Right atrium auricular region (tissue), 2 donors: ENCODE measurements around the gene MTERF4. TPM values are rescaled to one million over a fixed set of nuclear protein-coding genes. Genes with fewer than 3 reads are reported as not detected.
"Not testable (repeated sequence)": the region's sequence is repeated elsewhere in the genome, so short reads cannot be mapped to it uniquely, and the experiment has no call there.

Experiments
- DNase-seq: peaks from one replicate; pipeline ENCODE4 v3.0.0-alpha.2; 2019; ENCODE audit warnings: low spot score
- H3K27ac ChIP-seq, 2 donors: fragments of 200-600 bp; sonication (generic); 1 replicate in 1 of 2; 2 replicates in 1 of 2; pipeline ENCODE4 v1.5.1; 2016 to 2019
- H3K27me3 ChIP-seq, 2 donors: fragments of 200-600 bp; sonication (generic); one replicate each; pipeline versions ENCODE4 v1.5.1 to v1.6.0; 2017 to 2019
- H3K36me3 ChIP-seq: fragments of 200-600 bp; sonication (generic); one replicate; pipeline ENCODE4 v1.5.1; 2016
- H3K4me1 ChIP-seq, 2 donors: fragments of 200-600 bp; sonication (generic); one replicate each; pipeline versions ENCODE4 v1.5.1 to v1.6.0; 2017 to 2019
- H3K4me3 ChIP-seq, 2 donors: fragments of 200-600 bp; sonication (generic); 1 replicate in 1 of 2; 2 replicates in 1 of 2; pipeline ENCODE4 v1.5.1; 2017 to 2019; ENCODE audit warnings: mild to moderate bottlenecking in 1 of 2, moderate library complexity in 1 of 2
- H3K9me3 ChIP-seq, 2 donors: fragments of 200-600 bp; sonication (generic); one replicate each; pipeline ENCODE4 v1.5.1; 2019
- CTCF ChIP-seq, 2 donors: fragments of 200-600 bp; sonication (generic); IDR thresholded peaks; one replicate each; pipeline ENCODE4 v1.5.1; 2019; ENCODE audit warnings: antibody characterized with exemption in 2 of 2
- total RNA-seq, 2 donors: library from RNA; depleted of rRNA; stranded (reverse); fragments of >200 nt; gene quantifications; one replicate each; pipeline ENCODE4 v1.1.0, GENCODE V29; 2016

Gene MTERF4
- total RNA-seq, 2 donors from 2014 or later, result 20.6 to 25.3 TPM

GRCh38 chr2:241095594-241096290, 6.3 kb downstream of the MTERF4 start:
- Histone ChIP-seq H3K4me1 (peaks cover 0 to under 1% of the 10 kb centered on the region in 2 donors), H3K27ac (no peak overlapping the region), H3K27me3 (no peaks in the 10 kb centered on the region), H3K9me3 (no peaks in the 10 kb centered on the region), H3K36me3 (peaks cover 66% of the 10 kb centered on the region), H3K4me3 (no peak overlapping the region)
- no peak for TF ChIP-seq CTCF (IDR thresholded peaks at IDR 0.05)
- no peak for DNase-seq

GRCh38 chr2:241094924-241095420, 7.1 kb downstream of the MTERF4 start:
- Histone ChIP-seq H3K9me3 (no peaks in the 10 kb centered on the region), H3K27ac (no peak overlapping the region), H3K27me3 (no peaks in the 10 kb centered on the region), H3K4me3 (no peak overlapping the region), H3K4me1 (no peaks in the 10 kb centered on the region), H3K36me3 (peaks cover 74% of the 10 kb centered on the region)
- TF ChIP-seq CTCF (IDR thresholded peaks at IDR 0.05), result no peak
- DNase-seq, result no peak

- no peaks in the 10 kb centered on the region for H3K9me3 ChIP-seq
Observed at GRCh38 chr2:241094172-241094571, 7.9 kb downstream of the MTERF4 start.

GRCh38 chr2:241093133-241093781, 8.8 kb downstream of the MTERF4 start:
- DNase-seq, H3K27ac ChIP-seq, H3K9me3 ChIP-seq, H3K4me3 ChIP-seq, H3K4me1 ChIP-seq, H3K27me3 ChIP-seq: not testable (repeated sequence)
- peaks cover 91% of the 10 kb centered on the region for H3K36me3 ChIP-seq

More at GRCh38 chr2:241094172-241094571, 7.9 kb downstream of the MTERF4 start:
- no peak for TF ChIP-seq CTCF (IDR thresholded peaks at IDR 0.05)
- Histone ChIP-seq H3K4me3 (no peak overlapping the region), H3K27me3 (no peaks in the 10 kb centered on the region), H3K27ac (no peak overlapping the region), H3K4me1 (no peaks in the 10 kb centered on the region), H3K36me3 (peaks cover 82% of the 10 kb centered on the region)
- DNase-seq, result no peak

- TF ChIP-seq CTCF (IDR thresholded peaks at IDR 0.05), result no peak
- H3K36me3 ChIP-seq, result peaks cover 97% of the 10 kb centered on the region
- H3K4me1 ChIP-seq, result no peaks in the 10 kb centered on the region
Observed at GRCh38 chr2:241092677-241093076, 9.4 kb downstream of the MTERF4 start.

GRCh38 chr2:241091734-241092445, 10.2 kb downstream of the MTERF4 start:
- H3K36me3 ChIP-seq, result peaks cover 97% of the 10 kb centered on the region

More at GRCh38 chr2:241092677-241093076, 9.4 kb downstream of the MTERF4 start:
- H3K4me3 ChIP-seq, result no peak overlapping the region
- H3K9me3 ChIP-seq, result no peaks in the 10 kb centered on the region
- no peak for DNase-seq
- H3K27ac ChIP-seq, result no peak overlapping the region
- no peaks in the 10 kb centered on the region for H3K27me3 ChIP-seq

More at GRCh38 chr2:241091734-241092445, 10.2 kb downstream of the MTERF4 start:
- Histone ChIP-seq H3K9me3 (no peaks in the 10 kb centered on the region), H3K4me1 (no peaks in the 10 kb centered on the region), H3K27me3 (no peaks in the 10 kb centered on the region), H3K27ac (no peak overlapping the region), H3K4me3 (no peak overlapping the region)
- TF ChIP-seq CTCF (IDR thresholded peaks at IDR 0.05), result no peak
- DNase-seq, result no peak
